HG02870 (cell line): ENCODE results near the gene TIMM22.
"Not testable (repeated sequence)": the region's sequence is repeated elsewhere in the genome, so short reads cannot be mapped to it uniquely, and the experiment has no call there.

ENCODE experiments used
- ATAC-seq: cut with Tn5 transposase; IDR thresholded peaks from one replicate; pipeline ENCODE4 v1.9.1; 2021; ENCODE audit warnings: mild to moderate bottlenecking, moderate library complexity; ENCODE audit not compliant: unreplicated experiment

The TIMM22 gene

GRCh38 chr17:996554-997344, at the start of gene TIMM22:
Gene TIMM22, plus strand, starts transcription at chr17:997129. Its CDS starts 14 bp downstream, at chr17:997143.
- ATAC-seq, result peak; percentile 88

- no peak for ATAC-seq
Observed at GRCh38 chr17:948284-948852, 48.6 kb upstream of the TIMM22 start.

GRCh38 chr17:949623-950303, 47.2 kb upstream of the TIMM22 start:
- no peak for ATAC-seq

- no peak for ATAC-seq
Observed at GRCh38 chr17:951325-952132, 45.4 kb upstream of the TIMM22 start.

GRCh38 chr17:952592-952991, 44.3 kb upstream of the TIMM22 start:
- not testable (repeated sequence) for ATAC-seq

GRCh38 chr17:953767-954166, 43.2 kb upstream of the TIMM22 start:
- ATAC-seq, result no peak

GRCh38 chr17:954431-955164, 42.3 kb upstream of the TIMM22 start:
- ATAC-seq, result no peak

- ATAC-seq, result no peak
Observed at GRCh38 chr17:956905-957304, 40.0 kb upstream of the TIMM22 start.

GRCh38 chr17:957856-958421, 39.0 kb upstream of the TIMM22 start:
- ATAC-seq, result no peak

GRCh38 chr17:958712-959451, 38.0 kb upstream of the TIMM22 start:
- ATAC-seq, result no peak

- ATAC-seq, result no peak
Observed at GRCh38 chr17:962166-962565, 34.8 kb upstream of the TIMM22 start.

- ATAC-seq, result no peak
Observed at GRCh38 chr17:962670-963069, 34.3 kb upstream of the TIMM22 start.

- no peak for ATAC-seq
Observed at GRCh38 chr17:964876-965275, 32.1 kb upstream of the TIMM22 start.

GRCh38 chr17:965311-965989, 31.5 kb upstream of the TIMM22 start:
- ATAC-seq, result no peak

GRCh38 chr17:967122-967521, 29.8 kb upstream of the TIMM22 start:
- ATAC-seq, result no peak

GRCh38 chr17:968812-969730, 27.9 kb upstream of the TIMM22 start:
- no peak for ATAC-seq

GRCh38 chr17:969811-970355, 27.0 kb upstream of the TIMM22 start:
- no peak for ATAC-seq

GRCh38 chr17:970364-970763, 26.6 kb upstream of the TIMM22 start:
- ATAC-seq, result no peak
